Measurements from ENCODE around the gene SPRR4.
A peak's percentile ranks its signal among the peaks of the same experiment; 100 is the strongest.

The SPRR4 gene

DNA sequence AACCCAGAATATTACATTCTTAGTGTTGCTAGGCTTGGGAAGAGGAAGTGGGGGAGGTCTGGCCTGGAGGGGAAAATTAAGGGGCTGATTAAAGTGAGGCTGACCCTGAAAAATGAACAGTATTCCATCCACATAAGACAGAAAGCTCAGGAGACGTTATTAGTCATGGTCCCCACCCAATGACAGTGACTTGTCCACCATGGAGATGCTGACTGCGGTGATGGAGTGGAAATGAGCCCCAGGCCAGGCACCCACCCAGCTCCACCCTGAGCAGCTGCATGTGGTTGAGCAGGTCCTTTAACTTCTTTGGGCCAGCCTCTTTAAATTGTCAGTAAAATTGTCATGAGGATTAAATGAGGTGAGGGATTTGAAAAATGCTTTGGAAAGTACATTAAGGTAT is 1.4 kb upstream of the SPRR4 start:
- Histone ChIP-seq H4K8ac (ENCODE audit: low read depth, low read length) (no peak overlapping the region), H3K4me3 (ENCODE audit: low read depth, low read length) (no peak overlapping the region), H2AFZ (ENCODE audit: insufficient read depth, low read length, poor library complexity) (no peak overlapping the region), H3K4ac (ENCODE audit: low read depth, low read length) (no peak overlapping the region), H3K4me1 (ENCODE audit: control insufficient read depth in 1 of 2, insufficient read depth in 2 of 2, low read length in 2 of 2) (no peaks in the 10 kb centered on the region), H2BK5ac (ENCODE audit: low read depth, low read length, poor library complexity) (no peak overlapping the region), H4K12ac (ENCODE audit: low read depth, low read length) (no peak overlapping the region), H3K27ac (ENCODE audit: low read depth, low read length) (no peak overlapping the region), H3K9ac (ENCODE audit: low read length) (no peak overlapping the region), H3K4me2 (ENCODE audit: low read length) (no peak overlapping the region), H2BK12ac (ENCODE audit: low read length) (no peak overlapping the region), H3K27me3 (ENCODE audit: insufficient read depth, low read length) (no peaks in the 10 kb centered on the region), H3K18ac (ENCODE audit: low read length) (no peak overlapping the region), H3K23ac (ENCODE audit: low read length) (no peak overlapping the region), H3K79me2 (ENCODE audit: control insufficient read depth, insufficient read depth, low read length, poor library complexity) (no peaks in the 10 kb centered on the region), H2BK120ac (ENCODE audit: insufficient read depth, low read length, poor library complexity) (no peak overlapping the region), H3K79me1 (ENCODE audit: low read length) (no peaks in the 10 kb centered on the region), H3K14ac (ENCODE audit: low read length) (no peak overlapping the region), H3K9me3 (ENCODE audit: insufficient read depth, low read depth, low read length) (peaks cover 4% of the 10 kb centered on the region), H4K91ac (ENCODE audit: low read depth, low read length) (no peak overlapping the region), H3K36me3 (ENCODE audit: control insufficient read depth in 1 of 2, insufficient read depth in 2 of 2, low read length in 2 of 2) (no peaks in the 10 kb centered on the region), H2AK5ac (ENCODE audit: low read length) (no peak overlapping the region)
- no CpG with 5 or more reads among the region's 2 CpGs for WGBS (ENCODE audit: extremely low coverage, insufficient coverage, insufficient read length)
- DNase-seq: no peak

DNA sequence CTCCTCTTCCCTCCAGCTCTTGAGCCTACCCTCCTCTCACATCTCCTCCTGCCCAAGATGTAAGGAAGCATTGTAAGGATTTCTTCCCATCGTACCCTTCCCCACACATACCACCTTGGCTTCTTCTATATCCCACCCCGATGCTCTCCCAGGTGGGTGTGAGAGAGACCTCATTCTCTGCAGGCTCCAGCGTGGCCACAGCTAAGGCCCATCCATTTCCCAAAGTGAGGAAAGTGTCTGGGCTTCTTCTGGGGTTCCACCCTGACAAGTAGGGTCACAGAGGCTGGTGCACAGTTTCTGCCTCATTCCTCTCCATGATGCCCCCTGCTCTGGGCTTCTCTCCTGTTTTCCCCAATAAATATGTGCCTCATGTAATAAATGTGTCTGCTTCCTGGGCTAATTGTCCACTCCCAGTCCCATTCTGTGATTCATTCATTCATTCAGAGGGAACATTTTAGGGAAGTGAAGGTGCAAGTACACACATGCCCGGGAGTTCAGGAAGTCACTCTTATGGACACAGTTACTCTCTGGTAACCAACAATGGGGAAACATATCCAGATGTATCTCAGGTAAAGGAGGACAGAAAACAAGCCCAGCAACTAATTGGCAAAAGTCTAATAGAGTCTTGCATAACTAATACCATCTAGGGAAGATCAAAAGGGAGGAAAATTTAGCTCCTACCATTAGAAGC is 1.9 kb downstream of the SPRR4 start:
- Histone ChIP-seq H3K4me2 (ENCODE audit: low read length) (no peak overlapping the region), H3K9me3 (ENCODE audit: insufficient read depth, low read depth, low read length) (peaks cover 3% of the 10 kb centered on the region), H3K36me3 (ENCODE audit: control insufficient read depth in 1 of 2, insufficient read depth in 2 of 2, low read length in 2 of 2) (no peaks in the 10 kb centered on the region), H3K79me2 (ENCODE audit: control insufficient read depth, insufficient read depth, low read length, poor library complexity) (no peaks in the 10 kb centered on the region), H3K79me1 (ENCODE audit: low read length) (no peaks in the 10 kb centered on the region), H4K12ac (ENCODE audit: low read depth, low read length) (no peak overlapping the region), H2BK5ac (ENCODE audit: low read depth, low read length, poor library complexity) (no peak overlapping the region), H2BK12ac (ENCODE audit: low read length) (no peak overlapping the region), H2AFZ (ENCODE audit: insufficient read depth, low read length, poor library complexity) (no peak overlapping the region), H3K4ac (ENCODE audit: low read depth, low read length) (no peak overlapping the region), H3K23ac (ENCODE audit: low read length) (no peak overlapping the region), H2BK120ac (ENCODE audit: insufficient read depth, low read length, poor library complexity) (no peak overlapping the region), H4K8ac (ENCODE audit: low read depth, low read length) (no peak overlapping the region), H4K91ac (ENCODE audit: low read depth, low read length) (no peak overlapping the region), H3K14ac (ENCODE audit: low read length) (no peak overlapping the region), H3K27me3 (ENCODE audit: insufficient read depth, low read length) (no peaks in the 10 kb centered on the region), H3K27ac (ENCODE audit: low read depth, low read length) (no peak overlapping the region), H3K18ac (ENCODE audit: low read length) (no peak overlapping the region), H2AK5ac (ENCODE audit: low read length) (no peak overlapping the region), H3K4me3 (ENCODE audit: low read depth, low read length) (no peak overlapping the region), H3K4me1 (ENCODE audit: control insufficient read depth in 1 of 2, insufficient read depth in 2 of 2, low read length in 2 of 2) (no peaks in the 10 kb centered on the region), H3K9ac (ENCODE audit: low read length) (no peak overlapping the region)
- WGBS (ENCODE audit: extremely low coverage, insufficient coverage, insufficient read length): no CpG with 5 or more reads among the region's 4 CpGs
- no peak for DNase-seq

DNA sequence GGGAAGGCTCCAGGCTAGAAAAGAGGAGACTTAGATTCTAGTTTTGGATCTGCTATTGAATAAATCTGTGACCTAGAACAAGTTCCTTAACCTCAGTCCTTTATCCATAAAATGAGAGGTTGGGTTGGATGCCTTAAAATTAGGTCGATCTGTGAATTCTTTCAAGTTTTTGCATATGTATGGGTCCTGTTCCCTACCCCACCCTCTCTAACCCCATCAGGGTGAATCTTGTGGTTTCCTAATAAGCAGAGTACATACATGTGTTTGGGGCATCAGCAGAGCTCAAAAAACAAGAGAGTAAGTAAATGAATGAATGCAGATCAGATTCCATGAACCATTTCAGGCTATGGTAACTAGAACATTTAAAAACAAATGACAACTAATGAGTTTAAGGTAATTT is 6.2 kb downstream of the SPRR4 start:
- Histone ChIP-seq H3K9me3 (ENCODE audit: insufficient read depth, low read depth, low read length) (peaks cover 2% of the 10 kb centered on the region), H3K23ac (ENCODE audit: low read length) (no peak overlapping the region), H2AFZ (ENCODE audit: insufficient read depth, low read length, poor library complexity) (no peak overlapping the region), H2BK12ac (ENCODE audit: low read length) (no peak overlapping the region), H3K9ac (ENCODE audit: low read length) (no peak overlapping the region), H3K27me3 (ENCODE audit: insufficient read depth, low read length) (no peaks in the 10 kb centered on the region), H3K4me3 (ENCODE audit: low read depth, low read length) (no peak overlapping the region), H2BK120ac (ENCODE audit: insufficient read depth, low read length, poor library complexity) (no peak overlapping the region), H2BK5ac (ENCODE audit: low read depth, low read length, poor library complexity) (no peak overlapping the region), H3K36me3 (ENCODE audit: control insufficient read depth in 1 of 2, insufficient read depth in 2 of 2, low read length in 2 of 2) (no peaks in the 10 kb centered on the region), H3K79me2 (ENCODE audit: control insufficient read depth, insufficient read depth, low read length, poor library complexity) (no peaks in the 10 kb centered on the region), H3K4me1 (ENCODE audit: control insufficient read depth in 1 of 2, insufficient read depth in 2 of 2, low read length in 2 of 2) (no peaks in the 10 kb centered on the region), H2AK5ac (ENCODE audit: low read length) (no peak overlapping the region), H3K27ac (ENCODE audit: low read depth, low read length) (no peak overlapping the region), H4K12ac (ENCODE audit: low read depth, low read length) (no peak overlapping the region), H4K91ac (ENCODE audit: low read depth, low read length) (no peak overlapping the region), H3K4ac (ENCODE audit: low read depth, low read length) (no peak overlapping the region), H3K4me2 (ENCODE audit: low read length) (no peak overlapping the region), H3K79me1 (ENCODE audit: low read length) (no peaks in the 10 kb centered on the region), H4K8ac (ENCODE audit: low read depth, low read length) (no peak overlapping the region), H3K14ac (ENCODE audit: low read length) (no peak overlapping the region), H3K18ac (ENCODE audit: low read length) (no peak overlapping the region)
- DNase-seq: no peak
- no CpG with 5 or more reads among the region's 1 CpG for WGBS (ENCODE audit: extremely low coverage, insufficient coverage, insufficient read length)

DNA sequence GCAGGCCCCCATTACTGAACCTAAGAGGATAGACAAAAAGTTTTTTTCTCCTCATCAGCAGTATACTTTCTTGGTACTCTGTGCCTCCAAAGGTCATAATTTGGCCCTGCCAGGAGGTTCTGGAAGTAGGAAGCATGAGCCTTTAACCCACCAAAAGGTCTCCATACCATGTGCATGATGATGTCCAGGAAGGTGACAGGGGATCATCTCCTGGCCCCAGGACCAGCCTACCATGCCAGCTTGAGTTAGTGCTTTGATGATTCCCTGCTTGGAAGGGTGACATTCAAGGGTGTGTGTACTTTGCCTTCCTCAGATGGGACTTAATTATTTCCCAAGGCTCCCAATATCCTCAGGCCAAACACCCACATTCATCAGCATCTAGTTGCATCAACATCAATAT is 7.2 kb downstream of the SPRR4 start:
- H2BK12ac ChIP-seq (ENCODE audit: low read length): no peak overlapping the region

More for the DNA sequence above, 7.2 kb downstream of the SPRR4 start:
- H3K36me3 ChIP-seq (ENCODE audit: control insufficient read depth in 1 of 2, insufficient read depth in 2 of 2, low read length in 2 of 2): no peaks in the 10 kb centered on the region
- H3K23ac ChIP-seq (ENCODE audit: low read length): peak overlapping the region; percentile 2
- H4K8ac ChIP-seq (ENCODE audit: low read depth, low read length): no peak overlapping the region
- H3K9ac ChIP-seq (ENCODE audit: low read length): no peak overlapping the region
- no peak overlapping the region for H3K4me3 ChIP-seq (ENCODE audit: low read depth, low read length)
- no peak for DNase-seq
- no peak overlapping the region for H3K4ac ChIP-seq (ENCODE audit: low read depth, low read length)
- H3K27ac ChIP-seq (ENCODE audit: low read depth, low read length): no peak overlapping the region
- H3K14ac ChIP-seq (ENCODE audit: low read length): no peak overlapping the region
- no peak overlapping the region for H3K4me2 ChIP-seq (ENCODE audit: low read length)
- H2BK5ac ChIP-seq (ENCODE audit: low read depth, low read length, poor library complexity): no peak overlapping the region
- H3K9me3 ChIP-seq (ENCODE audit: insufficient read depth, low read depth, low read length): no peaks in the 10 kb centered on the region
- H3K27me3 ChIP-seq (ENCODE audit: insufficient read depth, low read length): no peaks in the 10 kb centered on the region
- H3K79me1 ChIP-seq (ENCODE audit: low read length): no peaks in the 10 kb centered on the region
- no peak overlapping the region for H2AK5ac ChIP-seq (ENCODE audit: low read length)
- no peaks in the 10 kb centered on the region for H3K4me1 ChIP-seq (ENCODE audit: control insufficient read depth in 1 of 2, insufficient read depth in 2 of 2, low read length in 2 of 2)
- no peak overlapping the region for H2AFZ ChIP-seq (ENCODE audit: insufficient read depth, low read length, poor library complexity)
- H4K12ac ChIP-seq (ENCODE audit: low read depth, low read length): no peak overlapping the region
- H3K79me2 ChIP-seq (ENCODE audit: control insufficient read depth, insufficient read depth, low read length, poor library complexity): no peaks in the 10 kb centered on the region
- no peak overlapping the region for H2BK120ac ChIP-seq (ENCODE audit: insufficient read depth, low read length, poor library complexity)
- H4K91ac ChIP-seq (ENCODE audit: low read depth, low read length): no peak overlapping the region
- no peak overlapping the region for H3K18ac ChIP-seq (ENCODE audit: low read length)
